Lung (tissue), 12 donors: ENCODE data around the gene CYB5R2. TPM values are rescaled to one million over a fixed set of nuclear protein-coding genes. Genes with fewer than 3 reads are reported as not detected.

Source experiments
- ATAC-seq: fragments of 200-7000 bp; cut with Tn5 transposase; one replicate; pipeline ENCODE4 v1.9.1; 2020; ENCODE audit warnings: moderate number of reproducible peaks; ENCODE audit not compliant: insufficient read depth, low FRiP score
- DNase-seq, 3 donors: peaks; one replicate each; pipeline ENCODE4 v3.0.0-alpha.2; 2013 to 2017
- H3K27ac ChIP-seq, 2 donors: one replicate each; pipeline ENCODE4 v1.5.1; 2013; ENCODE audit warnings: mild to moderate bottlenecking in 2 of 2, moderate library complexity in 2 of 2, control low read depth in 1 of 2, inconsistent platforms in 1 of 2, low read depth in 1 of 2, low read length in 1 of 2
- H3K27me3 ChIP-seq, 3 donors: one replicate each; pipeline ENCODE4 v1.5.1; 2013; ENCODE audit warnings: low read length in 2 of 3; ENCODE audit not compliant: control insufficient read depth in 3 of 3, insufficient read depth in 3 of 3
- H3K36me3 ChIP-seq, 4 donors: one replicate each; pipeline ENCODE4 v1.5.1; 2013; ENCODE audit warnings: low read length in 4 of 4, mild to moderate bottlenecking in 1 of 4, moderate library complexity in 1 of 4; ENCODE audit not compliant: control insufficient read depth in 4 of 4, insufficient read depth in 4 of 4
- H3K4me1 ChIP-seq, 5 donors: one replicate each; pipeline ENCODE4 v1.5.1; 2013; ENCODE audit warnings: low read length in 5 of 5, mild to moderate bottlenecking in 2 of 5, moderate library complexity in 1 of 5; ENCODE audit not compliant: control insufficient read depth in 5 of 5, insufficient read depth in 5 of 5
- H3K4me3 ChIP-seq: one replicate; pipeline ENCODE4 v1.5.1; 2013; ENCODE audit warnings: mild to moderate bottlenecking, control low read depth, moderate library complexity
- H3K9ac ChIP-seq, 2 donors: one replicate each; pipeline ENCODE4 v1.5.1; 2013; ENCODE audit warnings: low read length in 2 of 2, control low read depth in 1 of 2; ENCODE audit not compliant: insufficient read depth in 1 of 2
- H3K9me3 ChIP-seq, 4 donors: one replicate each; pipeline ENCODE4 v1.5.1; 2013; ENCODE audit warnings: low read length in 3 of 4, mild to moderate bottlenecking in 1 of 4, moderate library complexity in 1 of 4; ENCODE audit not compliant: control insufficient read depth in 4 of 4, insufficient read depth in 3 of 4
- WGBS, 2 donors: extraction: QIAGEN DNeasy Blood & Tissue Kit; methylation state at CpG; one replicate each; pipeline ENCODE4 v1.1.7; 2013; 5-methylcytosine and 5-hydroxymethylcytosine counted together
- polyA plus RNA-seq, 2 donors: library from polyadenylated mRNA; stranded (reverse); fragments of 200-250 nt; gene quantifications; one replicate each; pipeline ENCODE4 v1.2.1, GENCODE V29; 2013
- total RNA-seq, 2 donors: library from RNA; depleted of rRNA in 1 of 2; stranded (reverse); fragments of >200 nt in 1 of 2; gene quantifications; one replicate each; pipeline ENCODE4 v1.2.1, GENCODE V29; 2014 to 2021
- TF ChIP-seq, protein P1 (sequence below): IDR thresholded peaks from 2 replicates; pipeline ENCODE4 v1.5.1; 2012; ENCODE audit warnings: mild to moderate bottlenecking; ENCODE audit errors: control extremely low read depth, extremely low read depth
- donor health status: control.
- donor health status: control.
- donor health status: Bipolar disorder and iron deficiency.
- donor health status: healthy.
- donor health status: DM: yes; HTN: yes; CAD: no.

Gene CYB5R2
- total and polyA plus RNA-seq, 4 donors = 7.1 to 15.5 (median 13.7) TPM

DNA sequence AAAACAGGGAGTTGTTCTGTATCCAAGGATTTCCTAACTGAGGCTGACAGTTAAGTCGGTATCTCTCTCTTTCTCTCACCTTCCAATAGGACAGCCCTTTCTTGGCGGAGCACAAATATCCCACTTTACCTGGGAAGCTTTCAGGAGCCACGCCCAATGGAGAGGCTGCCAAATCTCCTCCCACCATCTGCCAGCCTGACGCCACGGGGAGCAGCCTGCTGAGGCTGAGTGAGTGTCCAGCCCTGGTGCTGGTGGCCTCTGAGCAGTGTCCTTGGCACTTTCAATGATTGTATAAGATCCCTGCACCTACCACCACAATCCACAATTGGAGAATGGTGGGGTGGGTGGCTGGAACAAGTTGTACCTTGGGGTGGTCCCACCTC lies 33.7 kb downstream of the CYB5R2 start:
- 62 to 77% methylated on average over 5 of the region's 5 CpGs for WGBS, 2 donors
- Histone ChIP-seq H3K9me3 (no peaks in the 10 kb centered on the region), H3K27me3 (no peaks in the 10 kb centered on the region), H3K36me3 (peaks cover 5 to 21% (median 17%) of the 10 kb centered on the region in 4 donors), H3K9ac (no peak overlapping the region), H3K4me3 (no peak overlapping the region), H3K4me1 (peaks cover 0 to 4% (median 0%) of the 10 kb centered on the region in 5 donors), H3K27ac (no peak overlapping the region)
- DNase-seq (no peak), ATAC-seq (peak; percentile 16)
- TF ChIP-seq, protein P1, sequence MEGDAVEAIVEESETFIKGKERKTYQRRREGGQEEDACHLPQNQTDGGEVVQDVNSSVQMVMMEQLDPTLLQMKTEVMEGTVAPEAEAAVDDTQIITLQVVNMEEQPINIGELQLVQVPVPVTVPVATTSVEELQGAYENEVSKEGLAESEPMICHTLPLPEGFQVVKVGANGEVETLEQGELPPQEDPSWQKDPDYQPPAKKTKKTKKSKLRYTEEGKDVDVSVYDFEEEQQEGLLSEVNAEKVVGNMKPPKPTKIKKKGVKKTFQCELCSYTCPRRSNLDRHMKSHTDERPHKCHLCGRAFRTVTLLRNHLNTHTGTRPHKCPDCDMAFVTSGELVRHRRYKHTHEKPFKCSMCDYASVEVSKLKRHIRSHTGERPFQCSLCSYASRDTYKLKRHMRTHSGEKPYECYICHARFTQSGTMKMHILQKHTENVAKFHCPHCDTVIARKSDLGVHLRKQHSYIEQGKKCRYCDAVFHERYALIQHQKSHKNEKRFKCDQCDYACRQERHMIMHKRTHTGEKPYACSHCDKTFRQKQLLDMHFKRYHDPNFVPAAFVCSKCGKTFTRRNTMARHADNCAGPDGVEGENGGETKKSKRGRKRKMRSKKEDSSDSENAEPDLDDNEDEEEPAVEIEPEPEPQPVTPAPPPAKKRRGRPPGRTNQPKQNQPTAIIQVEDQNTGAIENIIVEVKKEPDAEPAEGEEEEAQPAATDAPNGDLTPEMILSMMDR = no peak

DNA sequence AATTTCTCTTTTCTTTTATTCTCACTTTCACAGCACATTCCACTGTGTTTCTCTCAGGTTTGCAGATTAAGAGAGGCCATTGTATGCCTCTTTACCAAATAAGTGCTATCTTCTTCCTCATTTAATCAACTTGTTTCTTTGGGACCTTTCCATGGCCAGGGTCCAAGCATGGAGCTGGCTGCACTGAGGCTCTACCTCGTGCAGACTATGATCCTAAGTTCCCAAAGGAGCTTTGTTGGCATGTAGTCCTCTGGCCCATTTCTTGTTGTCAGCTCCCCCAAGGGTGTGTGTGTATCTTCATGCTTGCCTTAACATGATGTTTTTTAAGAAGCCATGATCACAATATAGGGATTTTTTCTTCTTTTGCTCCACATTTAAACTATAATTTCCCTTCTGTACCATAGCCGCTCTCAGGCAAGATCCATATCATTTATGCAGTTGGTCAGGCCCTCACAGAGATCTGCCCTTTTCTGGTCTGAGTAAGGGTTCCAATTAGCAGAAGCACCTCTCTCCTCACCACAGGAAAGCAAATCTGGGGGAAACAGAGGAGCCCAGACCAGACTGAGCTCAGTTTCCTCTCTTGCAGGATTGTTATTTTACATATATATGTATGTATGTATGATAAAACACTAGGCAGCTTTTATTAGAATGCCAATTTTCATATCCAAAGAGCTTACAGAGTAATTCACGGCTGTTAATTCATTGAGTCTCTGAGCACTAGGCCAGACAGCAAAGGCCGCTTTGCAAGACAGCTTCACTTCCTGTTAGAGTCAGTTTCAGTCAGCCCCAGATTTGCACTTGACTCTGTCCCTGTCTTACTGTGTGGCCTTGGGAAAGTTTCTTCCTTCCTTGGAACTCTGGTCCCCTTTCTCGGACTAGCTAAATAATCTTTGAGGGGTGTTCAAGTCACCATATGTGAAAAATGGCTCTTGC lies 34.3 kb downstream of the CYB5R2 start:
- Histone ChIP-seq H3K4me3 (no peak overlapping the region), H3K27ac (no peak overlapping the region), H3K27me3 (no peaks in the 10 kb centered on the region), H3K36me3 (peaks cover 5 to 27% (median 17%) of the 10 kb centered on the region in 4 donors), H3K9ac (no peak overlapping the region), H3K4me1 (peaks cover 0 to 4% (median 0%) of the 10 kb centered on the region in 5 donors), H3K9me3 (no peaks in the 10 kb centered on the region)
- ATAC-seq = no peak
- TF ChIP-seq, protein P1 = no peak
- WGBS, 2 donors = 71 to 85% methylated on average over 5 of the region's 5 CpGs
- DNase-seq = no peak

DNA sequence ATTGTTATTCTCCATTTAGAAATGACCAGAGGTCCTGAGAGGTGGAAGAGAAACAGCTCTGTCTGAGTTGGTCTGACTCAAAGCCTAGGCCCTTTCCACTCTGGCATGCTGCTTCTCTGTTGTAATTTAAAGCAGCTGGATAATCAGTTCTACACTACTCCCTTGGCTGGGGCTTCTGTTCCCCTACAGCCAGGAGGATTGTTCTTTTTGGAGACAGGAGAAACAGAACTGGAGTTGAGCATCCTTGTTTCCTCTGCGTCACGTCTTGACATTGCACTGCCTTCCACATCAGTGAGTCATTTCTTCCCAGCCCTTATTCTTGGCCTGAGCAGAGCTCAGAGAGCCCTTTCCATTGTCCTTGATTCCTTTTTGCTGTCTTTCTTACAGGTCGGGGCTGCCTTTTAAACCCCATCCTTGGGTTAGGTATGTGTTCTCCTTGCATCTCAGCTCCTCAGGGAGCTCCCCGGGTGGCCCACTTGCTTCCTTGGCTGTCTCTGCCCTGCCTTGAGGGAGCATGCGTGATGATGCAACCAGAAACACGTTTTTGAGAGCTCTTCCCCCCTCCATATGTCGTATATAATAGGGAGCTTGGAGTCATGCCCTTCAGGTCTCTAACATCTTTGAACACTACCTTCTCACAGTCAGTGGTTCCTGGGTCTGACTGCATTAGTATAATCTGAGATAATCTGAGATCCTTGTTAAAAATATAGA lies 35.7 kb downstream of the CYB5R2 start:
- Histone ChIP-seq H3K27me3 (no peaks in the 10 kb centered on the region), H3K4me3 (no peak overlapping the region), H3K9me3 (no peaks in the 10 kb centered on the region), H3K27ac (peak overlapping the region in 1 of 2 donors; percentile 41), H3K4me1 (peaks cover 0 to 4% (median 0%) of the 10 kb centered on the region in 5 donors), H3K36me3 (peaks cover 5 to 35% (median 24%) of the 10 kb centered on the region in 4 donors), H3K9ac (no peak overlapping the region)
- TF ChIP-seq, protein P1 = no peak
- WGBS, 2 donors = 72 to 83% methylated on average over 7 of the region's 7 CpGs
- ATAC-seq = no peak
- DNase-seq = no peak
